GM18909 (cell line): ENCODE data around the gene RASGRP2.
A peak's percentile ranks its signal among the peaks of the same experiment; 100 is the strongest.

ENCODE experiments used
- ATAC-seq: cut with Tn5 transposase; IDR thresholded peaks from one replicate; pipeline ENCODE4 v1.9.1; 2021; ENCODE audit warnings: mild to moderate bottlenecking; ENCODE audit not compliant: unreplicated experiment, poor library complexity

The RASGRP2 gene

DNA sequence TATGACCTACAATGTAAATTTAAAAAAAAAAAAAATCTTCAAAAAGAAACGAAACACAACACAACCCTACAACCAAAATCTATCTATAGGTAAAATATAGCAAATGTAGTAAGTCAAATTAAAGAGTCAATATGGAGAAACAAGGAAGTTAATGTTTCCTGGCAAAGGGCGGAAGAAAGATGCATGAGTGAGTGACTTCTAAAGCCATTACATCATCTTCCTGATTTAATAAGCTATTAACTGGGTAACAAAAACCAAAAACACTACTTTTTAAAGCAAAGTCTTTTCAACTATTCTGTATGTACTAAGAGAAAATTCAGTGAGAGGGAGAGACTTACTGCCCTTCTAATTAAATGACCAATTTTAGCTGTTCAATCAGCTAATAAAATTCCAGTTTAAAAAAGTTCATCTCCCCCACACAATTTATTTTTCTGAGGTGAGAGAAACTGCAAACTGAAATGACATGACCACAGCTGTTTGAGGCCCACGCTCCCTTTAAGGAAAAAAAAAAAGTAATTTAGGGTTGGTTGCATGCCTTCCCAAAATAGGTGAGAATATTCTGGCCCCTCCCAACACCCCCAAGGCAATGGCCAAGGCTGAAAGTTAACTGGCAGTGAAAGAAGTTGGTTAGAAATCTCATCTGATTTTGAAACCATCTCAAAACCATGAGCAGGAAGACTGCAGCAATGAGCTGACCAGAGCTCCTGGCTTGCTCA, 28.5 kb upstream of the RASGRP2 start:
- no peak for ATAC-seq

DNA sequence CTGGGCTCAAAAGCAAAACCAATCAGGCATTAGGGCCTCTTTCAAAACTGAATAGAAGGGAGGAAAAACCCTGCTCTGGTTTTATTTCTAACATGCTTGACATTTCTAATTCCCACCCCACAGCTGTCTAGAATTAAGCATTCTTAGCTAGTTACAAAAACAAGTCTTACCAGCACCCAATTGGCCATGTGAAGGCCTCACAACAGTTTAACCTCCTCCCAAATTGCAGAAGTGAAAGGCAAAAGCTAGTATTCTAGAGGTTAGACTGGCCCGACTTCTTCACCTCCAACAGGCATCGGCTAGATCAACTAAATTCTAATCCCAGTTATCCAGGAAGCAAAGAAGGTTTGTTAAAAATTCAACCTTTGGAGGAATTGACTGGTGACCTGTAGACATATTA, 27.9 kb upstream of the RASGRP2 start:
- peak; percentile 51 for ATAC-seq

DNA sequence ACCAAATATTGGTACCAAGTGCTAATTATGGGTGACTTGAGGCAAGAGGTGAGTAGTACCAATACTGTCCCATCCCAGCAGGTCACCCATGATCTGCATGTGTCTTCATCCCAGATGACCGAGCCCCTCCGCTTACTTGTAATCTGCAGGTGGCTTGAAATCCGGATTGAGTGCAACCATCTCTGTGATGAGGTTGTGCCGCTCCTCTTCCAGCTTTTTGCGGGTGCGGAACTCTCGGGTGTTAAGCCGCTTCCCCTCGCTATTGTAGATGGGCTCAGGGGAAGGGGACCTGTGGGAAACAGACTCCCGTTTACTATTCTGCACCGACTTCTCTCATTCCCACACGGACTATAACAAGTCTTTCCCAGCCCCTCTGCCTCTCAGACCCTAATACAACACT, 26.2 kb upstream of the RASGRP2 start:
- no peak for ATAC-seq

DNA sequence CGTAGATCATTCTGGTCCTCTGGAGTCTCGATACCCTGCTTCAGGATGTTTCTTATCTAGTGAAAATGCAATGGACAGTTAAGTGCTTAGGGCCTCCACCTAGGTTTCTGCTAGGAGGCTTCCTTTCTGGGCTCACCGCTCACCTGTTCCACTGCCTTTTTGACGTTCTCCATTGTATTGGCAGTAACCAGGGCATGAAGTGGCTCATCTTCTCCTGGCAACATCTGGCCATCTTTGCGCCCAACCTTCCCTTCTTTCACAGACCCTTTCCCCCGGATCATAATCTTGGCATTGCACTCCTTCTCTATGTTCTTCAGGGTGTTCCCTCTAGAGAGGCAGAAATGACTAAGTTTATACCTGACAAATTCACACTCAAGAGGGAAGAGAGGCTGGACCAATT, 25.3 kb upstream of the RASGRP2 start:
- ATAC-seq, result no peak

- no peak for ATAC-seq
Measured at GRCh38 chr11:64768300-64768694, 24.4 kb upstream of the RASGRP2 start.

- ATAC-seq, result no peak
Measured at GRCh38 chr11:64767344-64768299, 23.7 kb upstream of the RASGRP2 start.

- ATAC-seq, result no peak
Measured at GRCh38 chr11:64766881-64767280, 22.9 kb upstream of the RASGRP2 start.

DNA sequence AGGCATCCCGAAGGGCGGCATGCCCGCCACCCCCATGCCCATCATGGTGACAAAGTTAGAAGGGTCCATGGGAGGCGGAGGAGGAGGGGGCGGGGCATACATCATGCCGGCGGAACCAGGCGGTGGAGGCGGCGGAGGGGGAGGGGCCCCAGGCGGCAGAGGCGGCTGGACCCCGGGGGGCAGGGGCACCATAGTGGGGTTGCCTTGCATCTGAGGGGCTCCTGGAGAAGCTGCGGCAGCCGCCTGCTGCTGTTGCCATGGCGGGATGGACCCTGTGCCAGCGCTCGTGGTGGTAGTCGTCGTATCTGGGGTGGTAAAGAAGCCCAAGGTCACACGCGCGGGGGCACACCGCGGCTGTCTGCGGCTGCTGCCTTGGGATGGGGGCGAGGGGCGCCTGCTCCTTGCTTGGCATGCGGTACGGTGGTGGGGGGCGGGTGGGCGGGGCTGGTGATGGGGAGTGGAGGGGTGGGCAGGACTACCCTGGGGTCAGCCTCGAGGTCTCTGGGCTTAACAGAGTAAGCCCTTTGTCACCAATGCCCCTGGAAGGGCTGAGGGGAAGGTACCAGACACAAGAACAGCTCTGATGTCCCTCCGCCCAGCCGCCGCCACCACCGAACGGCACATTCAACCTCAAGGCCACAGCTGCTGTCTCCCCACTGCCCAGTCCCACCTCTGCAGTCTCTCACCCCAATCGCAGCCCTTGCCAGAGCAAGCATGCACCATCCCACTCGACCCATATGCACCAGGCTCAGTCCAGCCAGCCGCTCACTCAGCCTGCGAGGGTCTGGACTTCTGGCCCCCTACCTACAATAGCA, 22.1 kb upstream of the RASGRP2 start:
- no peak for ATAC-seq

GRCh38 chr11:64765291-64765850, 21.4 kb upstream of the RASGRP2 start:
- no peak for ATAC-seq

DNA sequence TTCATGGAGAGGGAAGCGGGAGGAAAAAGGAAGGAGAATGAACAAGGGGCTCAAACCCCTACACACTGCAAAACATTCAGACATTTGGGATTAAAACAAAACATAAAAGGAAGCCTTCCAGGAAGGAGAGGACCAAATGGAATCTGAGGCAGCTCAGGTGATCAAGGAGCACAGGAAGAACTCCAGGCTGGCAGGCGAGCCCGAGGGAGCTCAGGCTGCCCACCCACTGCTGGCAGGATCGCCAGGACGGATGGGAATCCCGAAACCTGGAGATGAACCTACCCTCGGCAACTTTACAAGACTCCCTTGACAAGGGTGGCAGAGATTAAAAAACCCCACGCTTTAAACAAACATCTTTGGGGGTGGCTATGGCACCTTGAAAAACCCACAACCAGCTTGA, 20.8 kb upstream of the RASGRP2 start:
- no peak for ATAC-seq

DNA sequence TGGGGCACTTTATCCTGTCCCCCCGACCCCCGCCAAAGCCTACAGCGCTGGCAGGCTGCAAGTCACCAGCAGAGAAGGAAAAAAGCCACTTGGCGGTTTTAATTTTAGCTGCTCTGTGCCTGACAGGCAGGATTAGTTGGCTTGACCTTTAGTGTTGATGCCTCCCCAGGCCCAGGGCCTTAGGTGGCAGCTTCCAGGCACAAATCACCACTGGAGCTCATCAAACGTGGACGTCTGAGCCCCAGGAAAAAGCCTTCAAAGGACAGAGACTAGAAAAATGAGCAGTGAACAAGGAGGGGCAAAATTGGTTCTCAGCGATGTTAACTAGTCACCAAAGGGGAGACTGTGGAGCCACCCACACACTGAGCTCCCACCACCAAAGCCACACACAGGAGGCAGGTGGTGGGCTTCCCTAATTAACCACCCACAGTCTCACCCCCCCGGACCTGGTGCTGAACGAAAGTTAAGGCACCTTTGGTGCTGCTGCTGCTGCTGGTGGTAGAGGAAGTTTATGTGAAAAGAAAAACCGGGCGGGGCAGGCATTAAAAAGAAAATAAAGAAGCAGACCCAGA, 20.2 kb upstream of the RASGRP2 start:
- no peak for ATAC-seq

GRCh38 chr11:64763526-64764039, 19.6 kb upstream of the RASGRP2 start:
- ATAC-seq, result no peak

- no peak for ATAC-seq
Measured at GRCh38 chr11:64762674-64763525, 19.0 kb upstream of the RASGRP2 start.

DNA sequence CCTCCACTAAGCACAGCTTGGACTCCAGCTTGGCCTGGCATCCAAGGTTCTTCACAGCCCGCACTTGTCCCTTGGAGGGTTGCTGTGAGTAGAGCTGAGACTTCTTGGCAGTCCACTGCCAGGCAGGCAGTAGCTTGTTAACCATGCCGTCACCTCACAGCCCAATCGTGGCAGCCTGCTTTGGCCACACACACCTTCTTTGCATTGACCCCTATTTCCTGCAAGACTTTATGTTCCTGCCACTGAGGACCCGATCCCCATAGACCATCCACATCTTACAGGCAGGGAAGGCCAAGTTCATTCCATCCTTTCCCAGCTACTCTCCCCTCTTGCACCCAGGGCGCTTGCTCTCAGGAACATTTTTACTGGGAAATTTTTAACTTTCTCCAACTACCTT, 18.3 kb upstream of the RASGRP2 start:
- ATAC-seq, result no peak

GRCh38 chr11:64760759-64761420, 16.9 kb upstream of the RASGRP2 start:
- ATAC-seq, result no peak

DNA sequence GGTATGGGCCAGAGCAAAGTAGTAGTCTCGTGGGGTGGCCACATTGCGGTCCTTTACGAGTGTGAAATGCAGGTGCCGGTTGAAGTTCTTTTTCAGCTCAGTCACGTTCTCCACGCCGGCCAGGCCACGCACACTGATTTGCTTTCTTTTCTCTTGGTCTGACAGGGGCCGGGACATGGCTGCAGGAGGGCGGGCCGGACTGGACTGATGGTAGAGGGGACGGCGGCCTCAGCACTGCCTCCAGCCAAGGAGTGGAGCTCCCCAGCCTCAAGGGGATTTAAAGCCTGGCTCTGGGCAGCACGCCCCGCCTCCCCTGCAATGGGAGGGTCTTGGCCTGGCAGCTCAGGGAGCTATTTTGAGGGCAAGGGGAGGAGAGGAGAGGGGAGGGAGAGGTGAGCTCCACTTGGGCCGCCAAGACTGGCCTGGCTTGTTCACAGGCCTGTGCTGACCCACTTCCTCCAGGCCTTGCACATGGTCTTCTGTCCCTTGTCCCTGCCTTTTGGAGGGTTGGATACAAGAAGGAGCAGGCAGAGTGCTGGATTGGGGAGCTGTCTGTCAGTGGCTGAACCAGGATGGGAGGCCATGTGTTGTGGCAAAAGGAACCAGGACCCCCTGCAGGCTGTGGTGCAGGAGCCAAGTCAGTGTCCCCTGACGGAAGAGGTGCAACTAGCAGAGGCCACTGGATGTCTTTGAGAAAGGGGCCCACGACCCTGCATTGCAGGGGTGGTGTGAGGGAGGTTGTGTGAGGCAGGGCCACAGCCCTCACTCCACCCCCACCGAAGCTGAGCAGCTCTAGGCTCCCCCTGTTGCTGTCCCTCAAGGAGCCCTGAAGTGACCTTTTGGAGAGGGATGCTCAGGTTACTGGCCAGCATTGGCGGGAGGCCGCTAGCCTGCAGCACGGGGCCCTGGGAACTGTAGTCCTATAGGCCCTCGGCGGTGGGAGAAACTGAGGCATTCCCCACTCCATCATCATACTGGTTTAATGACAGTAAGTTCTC, 16.1 kb upstream of the RASGRP2 start, which contains the start of gene PYGM:
Gene PYGM, minus strand, starts transcription at position 253 of the 998 bp plus-strand sequence. Its CDS starts 76 bp downstream, at position 177.
- ATAC-seq, result no peak

DNA sequence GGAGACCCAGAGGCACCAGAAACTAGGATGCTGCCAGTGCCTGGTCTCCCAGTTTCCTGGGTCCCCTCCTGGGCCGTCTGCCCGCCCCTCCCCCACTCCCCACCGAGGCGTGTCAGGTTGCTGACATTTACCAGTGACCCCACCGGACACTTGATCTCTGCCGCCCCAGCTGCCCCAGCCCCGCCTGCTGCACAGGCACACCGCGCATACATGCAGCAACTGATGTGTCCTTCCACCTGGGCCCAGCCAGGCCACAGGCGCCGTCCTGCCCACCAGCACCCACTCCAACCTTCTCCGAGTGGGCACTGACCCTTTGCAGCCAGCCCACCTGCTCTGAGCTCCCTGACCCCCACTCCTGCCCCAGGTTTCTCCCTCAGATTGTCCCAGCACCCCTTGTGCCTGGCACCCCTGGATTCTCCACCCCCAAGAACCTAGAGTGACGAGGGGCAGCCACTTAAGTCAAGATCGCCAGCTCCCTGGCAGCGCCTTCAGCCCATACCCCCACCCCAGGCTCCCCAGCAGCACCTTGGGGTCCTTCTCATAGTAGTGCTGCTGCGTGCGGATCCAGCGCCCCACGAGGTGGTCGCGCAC, 15.3 kb upstream of the RASGRP2 start:
- ATAC-seq, result no peak
